ENCODE data around the gene MAPK14. TPM values are rescaled to one million over a fixed set of nuclear protein-coding genes. Genes with fewer than 3 reads are reported as not detected.

The MAPK14 gene
- total RNA-seq, 1 experiment from 2014 or later = 50.8 TPM

- H3K27ac ChIP-seq (ENCODE audit: low read depth, low read length, poor library complexity, severe bottlenecking) = no peak overlapping the region
- ChIA-PET CTCF (no interaction called here), POLR2A (ENCODE audit: low non-redundant PET) (interaction anchor here (0.6 kb wide), 1 partner anchor 78 kb away, joined by 3 read pairs; no protein-coding TSS in a partner anchor)
- H3K36me3 ChIP-seq (ENCODE audit: insufficient read depth, low read length, poor library complexity, severe bottlenecking) = no peaks in the 10 kb centered on the region
- peaks cover 5% of the 10 kb centered on the region for H3K4me1 ChIP-seq (ENCODE audit: insufficient read depth, low read length, poor library complexity, severe bottlenecking)
- no peaks in the 10 kb centered on the region for H3K9me3 ChIP-seq (ENCODE audit: low read depth, low read length, poor library complexity, severe bottlenecking)
- no peaks in the 10 kb centered on the region for H3K27me3 ChIP-seq (replicated peaks; ENCODE audit: insufficient read depth, low read depth, low read length, poor library complexity)
- intact Hi-C loops (cut with micrococcal nuclease; ENCODE audit: unreplicated experiment) = no loop called here
- BruUV-seq (replicated peaks) = no TSS peak
- no peak overlapping the region for H3K4me3 ChIP-seq (ENCODE audit: low read depth, low read length, poor library complexity, severe bottlenecking)
- no peak for DNase-seq (ENCODE audit: low spot score)
- TF ChIP-seq CTCF (conservative IDR thresholded peaks at IDR 0.05; ENCODE audit: low read depth, low read length) (no peak), EZH2 (IDR thresholded peaks at IDR 0.05; ENCODE audit: borderline replicate concordance, low read depth, low read length, poor library complexity, severe bottlenecking) (no peak)
These were observed 40.4 kb downstream of the MAPK14 start for GRCh38 chr6:36068012-36068392.

GRCh38 chr6:36068586-36068985, 41.0 kb downstream of the MAPK14 start:
- POLR2A ChIA-PET (ENCODE audit: low non-redundant PET) = no interaction called here
- Histone ChIP-seq H3K27me3 (replicated peaks; ENCODE audit: insufficient read depth, low read depth, low read length, poor library complexity) (no peaks in the 10 kb centered on the region), H3K4me1 (ENCODE audit: insufficient read depth, low read length, poor library complexity, severe bottlenecking) (peaks cover 7% of the 10 kb centered on the region), H3K4me3 (ENCODE audit: low read depth, low read length, poor library complexity, severe bottlenecking) (no peak overlapping the region), H3K9me3 (ENCODE audit: low read depth, low read length, poor library complexity, severe bottlenecking) (no peaks in the 10 kb centered on the region), H3K36me3 (ENCODE audit: insufficient read depth, low read length, poor library complexity, severe bottlenecking) (no peaks in the 10 kb centered on the region), H3K27ac (ENCODE audit: low read depth, low read length, poor library complexity, severe bottlenecking) (no peak overlapping the region)
- no peak for DNase-seq (ENCODE audit: low spot score)
- TF ChIP-seq CTCF (conservative IDR thresholded peaks at IDR 0.05; ENCODE audit: low read depth, low read length) (no peak), EZH2 (IDR thresholded peaks at IDR 0.05; ENCODE audit: borderline replicate concordance, low read depth, low read length, poor library complexity, severe bottlenecking) (no peak)
- BruUV-seq (replicated peaks) = no TSS peak
- intact Hi-C loops (cut with micrococcal nuclease; ENCODE audit: unreplicated experiment) = no loop called here
- CTCF ChIA-PET = no interaction called here

- ChIA-PET CTCF (no interaction called here), POLR2A (ENCODE audit: low non-redundant PET) (interaction anchor here (0.6 kb wide), 1 partner anchor 10 kb away, joined by 3 read pairs; no protein-coding TSS in a partner anchor)
- Histone ChIP-seq H3K9me3 (ENCODE audit: low read depth, low read length, poor library complexity, severe bottlenecking) (no peaks in the 10 kb centered on the region), H3K36me3 (ENCODE audit: insufficient read depth, low read length, poor library complexity, severe bottlenecking) (no peaks in the 10 kb centered on the region), H3K27me3 (replicated peaks; ENCODE audit: insufficient read depth, low read depth, low read length, poor library complexity) (no peaks in the 10 kb centered on the region), H3K4me3 (ENCODE audit: low read depth, low read length, poor library complexity, severe bottlenecking) (no peak overlapping the region), H3K27ac (ENCODE audit: low read depth, low read length, poor library complexity, severe bottlenecking) (no peak overlapping the region), H3K4me1 (ENCODE audit: insufficient read depth, low read length, poor library complexity, severe bottlenecking) (peaks cover 8% of the 10 kb centered on the region)
- TF ChIP-seq EZH2 (IDR thresholded peaks at IDR 0.05; ENCODE audit: borderline replicate concordance, low read depth, low read length, poor library complexity, severe bottlenecking) (no peak), CTCF (conservative IDR thresholded peaks at IDR 0.05; ENCODE audit: low read depth, low read length) (no peak)
- no peak for DNase-seq (ENCODE audit: low spot score)
- BruUV-seq (replicated peaks) = no TSS peak
- intact Hi-C loops (cut with micrococcal nuclease; ENCODE audit: unreplicated experiment) = no loop called here
These were observed 42.0 kb downstream of the MAPK14 start for GRCh38 chr6:36069573-36069972.

Measured in A673 (cell line).